IPS DF 19.7 (cell line): ENCODE results near the gene RNF43.

Experiments
- DNase-seq: peaks from one replicate; pipeline ENCODE4 v3.0.0-alpha.2; 2013; ENCODE audit warnings: low read depth, low spot score

Gene RNF43

DNA sequence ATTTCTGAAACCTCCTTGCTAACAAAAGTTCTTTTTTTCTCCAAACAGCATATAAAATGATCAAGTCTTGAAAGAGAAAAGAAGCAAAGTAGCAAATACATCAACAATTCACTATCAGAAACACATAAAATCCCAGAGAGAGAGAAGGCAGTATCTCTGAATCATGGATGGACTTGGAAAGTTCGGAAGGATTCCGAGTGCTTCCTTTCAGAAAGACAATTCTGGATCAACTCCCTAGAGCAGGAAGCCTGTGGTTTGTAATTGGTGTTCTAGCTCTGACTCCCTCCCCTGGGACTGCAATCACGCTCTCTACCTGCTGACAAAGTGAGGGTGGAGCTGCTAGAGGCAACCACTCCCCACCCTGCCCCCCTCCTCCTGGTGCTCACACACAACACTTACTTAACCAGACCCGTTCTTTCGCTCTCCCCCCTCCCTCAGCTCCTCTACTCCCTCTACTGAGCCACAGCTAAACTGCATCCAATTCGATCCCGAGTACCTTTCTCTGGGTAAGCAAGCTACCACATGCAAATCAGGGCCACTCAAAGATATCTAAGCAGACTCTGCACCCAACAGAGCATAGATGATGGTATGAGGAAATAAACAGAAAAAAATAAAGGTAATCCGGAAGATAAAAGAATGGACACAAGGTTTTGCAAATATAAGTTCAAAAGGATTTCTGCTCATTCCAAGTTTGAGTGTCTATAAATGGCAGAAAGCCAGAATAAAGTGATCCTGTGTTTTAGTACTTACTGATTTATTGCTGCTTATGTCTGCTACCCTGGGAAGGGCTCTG is at the start of gene RNF43:
Gene RNF43 (minus strand): TSS at position 235 of the 793 bp plus-strand sequence. CDS start 1,957 bp downstream, outside the sequence.
- peak; percentile 95 for DNase-seq

DNA sequence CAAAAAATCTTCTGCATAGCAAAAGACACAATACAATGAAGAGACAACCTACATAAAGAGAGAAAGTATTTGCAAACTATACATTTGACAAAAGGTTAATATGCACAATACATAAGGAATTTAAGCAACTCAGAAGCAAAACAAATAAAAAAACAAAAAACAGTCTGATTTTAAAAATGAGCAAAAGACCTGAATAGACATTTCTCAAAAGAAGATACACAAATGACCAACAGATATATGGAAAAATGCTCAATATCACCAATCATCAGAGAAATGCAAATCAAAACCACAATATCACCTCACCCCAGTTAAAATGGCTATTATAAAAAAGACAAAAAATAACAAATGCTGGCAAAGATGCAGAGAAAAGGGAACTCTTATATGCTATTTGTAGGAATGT is 38.2 kb upstream of the RNF43 start:
- no peak for DNase-seq

DNA sequence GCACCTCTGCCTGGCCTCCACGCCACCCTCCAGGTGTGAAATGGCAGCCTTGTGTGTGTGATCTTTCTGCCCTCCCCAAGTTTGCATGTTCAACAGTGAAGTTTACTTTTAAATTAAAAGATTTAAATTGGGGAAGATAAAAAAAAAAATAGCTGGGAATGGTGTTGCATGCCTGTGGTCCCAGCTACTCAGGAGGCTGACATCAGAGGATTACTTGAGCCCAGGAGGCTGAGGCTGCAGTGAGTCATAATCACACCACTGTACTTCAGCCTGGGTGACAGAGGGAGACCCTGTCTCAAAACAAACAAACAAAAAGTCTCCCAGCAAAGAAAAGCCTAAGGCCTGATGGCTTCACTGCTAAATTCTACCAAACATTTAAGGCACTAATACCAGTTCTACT is 35.4 kb upstream of the RNF43 start:
- DNase-seq: no peak

DNA sequence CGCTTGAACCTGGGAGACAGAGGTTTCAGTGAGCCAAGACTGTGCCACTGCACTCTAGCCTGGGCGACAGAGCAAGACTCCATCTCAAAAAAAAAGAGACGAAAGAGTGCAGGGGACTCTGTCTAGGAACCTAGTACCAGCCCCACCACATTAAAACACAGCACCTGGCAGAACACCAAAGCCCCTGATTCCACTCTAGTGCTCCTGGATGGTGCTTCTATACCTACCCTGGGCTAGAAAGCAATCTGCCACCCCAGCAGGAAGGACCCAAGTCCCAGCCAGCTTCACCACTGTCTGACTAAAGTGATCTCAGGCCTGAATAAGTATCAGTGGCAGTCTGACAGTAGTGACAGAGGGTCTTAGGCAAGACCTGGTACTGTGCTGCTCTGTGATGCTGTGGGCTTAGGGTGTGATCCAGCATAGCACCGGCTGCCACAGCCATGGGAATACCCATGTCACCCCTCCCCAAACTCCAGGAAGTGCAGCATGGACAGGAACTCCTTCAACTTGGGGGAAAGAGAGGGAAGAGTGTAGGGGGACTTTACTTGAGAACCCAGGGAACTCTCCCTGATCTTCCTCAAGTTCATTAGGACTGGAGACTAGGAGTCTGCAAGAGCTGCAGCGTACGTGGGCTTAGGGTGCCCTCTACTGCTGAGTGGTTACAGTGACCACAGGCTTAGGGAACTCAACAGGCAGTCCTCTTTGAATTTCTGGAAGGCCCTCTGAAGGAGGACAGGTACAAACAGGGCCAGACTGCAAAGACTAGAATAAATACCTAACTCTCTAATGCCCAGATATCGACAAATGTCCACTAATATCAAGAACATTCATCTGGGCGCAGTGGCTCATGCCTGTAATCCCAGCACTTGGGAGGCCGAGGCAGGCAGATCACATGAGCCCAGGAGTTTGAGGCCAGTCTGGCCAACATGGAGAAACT is 30.0 kb upstream of the RNF43 start:
- peak; percentile 82 for DNase-seq

DNA sequence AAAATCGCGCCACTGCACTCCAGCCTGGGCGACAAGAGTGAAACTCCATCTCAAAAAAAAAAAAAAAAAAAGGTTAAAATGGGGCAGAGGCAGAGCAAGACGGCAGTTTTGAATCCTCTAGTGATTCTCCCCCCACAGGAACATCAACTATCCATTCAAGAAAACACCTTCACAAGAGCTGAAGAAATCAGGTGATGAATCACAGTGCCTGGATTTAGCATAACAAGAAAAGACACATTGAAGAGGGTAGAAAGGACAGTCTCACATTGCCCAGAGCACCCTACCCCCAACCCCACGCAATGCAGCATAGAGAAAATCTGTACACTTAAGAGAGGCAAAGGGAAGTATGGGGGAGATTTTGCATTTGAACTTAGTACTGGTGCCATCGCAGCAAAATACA is 28.8 kb upstream of the RNF43 start:
- peak; percentile 38 for DNase-seq

DNA sequence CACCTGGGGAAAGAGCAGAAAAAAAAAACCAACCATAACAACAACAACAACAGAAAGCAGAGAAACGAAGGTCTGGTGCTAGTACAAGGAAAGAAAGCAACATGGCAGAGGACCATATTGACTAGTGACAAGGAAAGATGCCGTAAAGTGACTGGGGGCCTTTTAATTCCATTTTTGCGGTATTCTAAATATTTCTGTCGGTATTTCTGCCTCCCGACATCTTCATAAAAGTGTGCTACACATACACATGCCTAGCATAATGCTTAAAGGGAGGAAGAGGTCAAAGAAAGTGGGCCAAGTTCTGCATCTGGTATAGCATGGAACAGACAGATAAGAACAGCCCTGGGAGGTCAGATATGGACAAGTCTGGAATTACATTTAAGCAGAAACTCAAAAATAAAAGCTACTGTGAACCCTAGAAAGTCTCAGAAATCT is 19.5 kb upstream of the RNF43 start:
- DNase-seq: no peak

GRCh38 chr17:58436245-58436644 is 18.9 kb upstream of the RNF43 start:
- DNase-seq: no peak

DNA sequence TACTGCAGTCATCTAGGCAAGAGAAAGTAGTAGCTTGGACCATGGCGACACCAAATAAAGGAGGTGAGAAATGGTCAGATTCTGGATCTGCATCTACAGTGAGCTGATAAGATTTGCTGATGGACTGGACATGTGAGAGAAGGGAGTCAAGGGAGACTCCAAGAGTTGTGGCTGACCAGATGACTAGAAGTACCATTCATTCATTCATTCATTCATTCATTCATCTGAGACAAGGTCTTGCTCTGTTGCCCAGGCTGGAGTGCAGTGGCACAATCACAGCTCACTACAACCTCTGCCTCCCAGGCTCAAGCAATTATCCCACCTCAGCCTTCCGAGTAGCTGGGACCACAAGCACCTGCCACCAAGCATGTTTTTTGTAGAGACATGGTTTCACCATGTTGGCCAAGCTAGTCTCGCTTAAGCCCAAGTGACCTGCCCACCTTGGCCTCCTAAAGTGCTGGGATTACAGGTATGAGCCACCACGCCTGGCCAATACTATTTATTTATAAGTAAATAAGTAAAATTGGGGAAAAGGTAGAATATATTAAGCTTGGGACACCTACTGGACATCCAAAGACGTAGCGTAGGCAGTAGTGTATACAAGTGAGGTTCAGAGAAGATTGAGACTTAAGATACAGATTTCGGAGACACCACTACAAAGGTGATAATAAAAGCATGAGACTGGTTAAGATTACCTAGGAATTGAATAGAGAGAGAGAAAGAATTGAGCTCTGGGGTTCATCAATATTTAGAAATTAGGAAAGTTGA is 15.7 kb upstream of the RNF43 start:
- no peak for DNase-seq

- DNase-seq: no peak
Measured at GRCh38 chr17:58427807-58428206, 10.5 kb upstream of the RNF43 start.

DNA sequence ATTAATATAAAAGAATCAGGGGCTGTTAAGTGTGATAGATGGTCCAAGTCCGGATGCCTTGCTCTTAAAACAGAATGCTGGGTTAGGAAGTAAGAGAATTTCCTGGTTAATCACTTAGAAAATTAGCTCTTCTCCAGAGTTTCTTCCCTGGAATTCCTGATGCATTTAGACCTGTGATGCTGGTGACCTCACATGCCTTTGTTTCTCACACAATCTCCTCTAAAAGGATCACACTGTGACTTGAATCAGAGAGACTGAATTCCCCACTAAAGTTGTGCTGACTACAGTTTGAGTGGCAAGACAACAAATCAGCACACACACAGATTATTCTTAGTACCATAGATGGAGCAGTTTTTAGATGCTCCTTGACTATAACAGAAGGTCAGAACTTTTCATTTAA is 4.4 kb upstream of the RNF43 start:
- DNase-seq: no peak

- no peak for DNase-seq
Measured at GRCh38 chr17:58420827-58421226, 3.5 kb upstream of the RNF43 start.

- no peak for DNase-seq
Measured at GRCh38 chr17:58416937-58417299, 416 bp downstream of the RNF43 start.

GRCh38 chr17:58416396-58416795 is 938 bp downstream of the RNF43 start:
- DNase-seq: no peak

- DNase-seq: no peak
Measured at GRCh38 chr17:58415371-58416055, 1.8 kb downstream of the RNF43 start.

DNA sequence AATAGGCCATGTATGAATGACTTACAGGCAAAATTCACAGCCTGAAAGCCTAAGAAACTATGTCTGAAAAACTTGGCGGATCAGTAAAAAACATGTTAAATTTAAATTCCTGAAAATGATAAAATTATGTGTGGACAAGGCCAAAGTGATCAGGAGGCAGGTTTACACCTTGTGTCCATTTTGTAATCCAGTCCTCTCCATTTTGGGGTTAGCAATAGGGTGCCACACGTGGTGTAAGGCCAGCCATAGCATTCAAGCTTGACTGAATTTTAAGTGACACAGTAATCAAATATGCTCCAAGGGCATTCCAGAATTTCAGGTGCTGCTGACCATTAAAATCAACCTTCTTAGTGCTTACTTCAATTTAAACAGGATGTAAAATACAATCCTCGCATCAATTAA is 2.7 kb downstream of the RNF43 start:
- DNase-seq: no peak

DNA sequence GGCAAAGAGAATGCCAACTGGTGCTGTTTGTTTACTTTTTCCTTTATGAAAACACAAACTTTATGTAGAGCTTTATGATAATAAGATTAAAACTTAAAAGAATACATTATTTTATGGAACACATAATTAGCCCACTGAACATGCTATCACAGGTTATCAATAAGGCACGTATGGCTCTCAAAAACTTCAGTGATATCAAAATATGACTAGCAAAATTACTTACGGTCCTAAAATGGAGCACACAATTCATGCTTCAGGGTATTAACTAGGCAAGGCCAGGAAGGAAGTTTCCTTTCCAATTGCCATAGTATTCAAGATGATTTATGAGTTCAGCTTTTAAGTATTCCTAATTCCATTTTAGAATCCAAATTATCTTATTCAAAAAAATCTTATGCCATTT is 3.6 kb downstream of the RNF43 start:
- DNase-seq: no peak

DNA sequence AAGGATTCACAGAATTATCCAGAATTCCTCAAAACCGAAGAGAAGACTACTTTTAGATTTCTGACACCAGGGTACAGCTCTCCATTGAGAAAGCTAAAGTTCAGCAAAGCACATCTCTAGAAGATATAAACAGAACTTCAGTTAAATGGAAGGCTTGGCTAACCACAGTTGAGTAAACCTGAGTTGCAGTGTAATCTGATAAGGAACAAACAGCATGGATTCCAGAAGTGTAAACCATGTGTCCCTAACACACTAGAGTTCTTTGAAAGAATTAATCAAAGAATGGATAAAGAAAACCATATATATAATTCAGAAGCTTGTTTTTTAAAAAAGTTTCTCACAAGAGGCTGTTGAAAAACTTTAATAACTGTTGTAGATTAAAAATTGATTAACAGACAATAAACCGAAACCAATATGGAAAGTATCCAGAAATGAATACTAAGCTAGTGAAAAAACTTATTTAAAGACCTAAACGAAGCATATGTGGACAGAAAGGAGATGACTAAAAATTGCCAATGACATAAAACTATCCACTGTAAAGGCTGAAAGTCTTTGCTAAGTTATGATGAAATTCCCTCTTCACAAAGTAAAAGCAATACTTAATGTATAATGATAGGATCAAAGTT is 4.3 kb downstream of the RNF43 start:
- no peak for DNase-seq

GRCh38 chr17:58412064-58412703 is 5.2 kb downstream of the RNF43 start:
- DNase-seq: no peak

DNA sequence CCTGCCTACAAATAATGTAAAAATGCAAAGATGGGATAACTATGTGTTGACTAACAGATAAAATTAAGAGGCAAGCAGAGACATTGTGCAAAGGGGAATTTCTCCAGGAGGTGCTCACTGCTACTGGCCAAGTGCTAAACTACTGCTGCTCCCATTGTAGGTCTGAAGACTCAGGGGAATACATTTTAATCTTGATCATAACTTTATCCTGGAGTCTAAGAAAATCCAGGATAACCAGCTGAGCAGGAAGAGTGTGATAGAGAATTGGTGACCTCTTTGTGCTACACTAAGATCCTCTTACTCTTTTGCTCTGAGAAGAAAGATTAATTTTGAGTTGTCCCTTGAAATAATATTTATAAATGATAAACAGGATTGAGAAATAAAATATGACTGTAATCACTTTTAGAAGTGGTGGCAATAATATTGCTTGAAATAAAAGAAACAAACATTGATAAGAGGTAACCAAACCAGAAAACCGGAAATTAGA is 5.9 kb downstream of the RNF43 start:
- DNase-seq: no peak

GRCh38 chr17:58410714-58411407 is 6.5 kb downstream of the RNF43 start:
- no peak for DNase-seq
